Suprapubic skin (tissue), 4 donors: ENCODE data around the gene CNPY2.
"Not testable (repeated sequence)": the region's sequence is repeated elsewhere in the genome, so short reads cannot be mapped to it uniquely, and the experiment has no call there.

Experiments used
- EP300 ChIP-seq: sonication (generic); formaldehyde crosslinking; IDR thresholded peaks from one replicate; pipeline ENCODE4 v1.6.1; 2017; ENCODE audit warnings: antibody characterized with exemption
- POLR2A ChIP-seq, 2 donors: fragments of 450-650 bp; IDR thresholded peaks; one replicate each; pipeline ENCODE4 v1.6.1; 2017; ENCODE audit warnings: antibody characterized with exemption in 2 of 2, mild to moderate bottlenecking in 2 of 2, moderate library complexity in 2 of 2
- POLR2AphosphoS5 ChIP-seq, 3 donors: sonication (generic); formaldehyde crosslinking; IDR thresholded peaks; one replicate each; pipeline ENCODE4 v1.6.1; 2017; ENCODE audit warnings: antibody characterized with exemption in 3 of 3
- TF ChIP-seq, protein P1 (sequence below), 2 donors: fragments of 200-600 bp in 1 of 2; fragments of 450-650 bp in 1 of 2; sonication (generic) in 1 of 2; IDR thresholded peaks; one replicate each; pipeline ENCODE4 v1.5.1; 2016 to 2019; ENCODE audit warnings: antibody characterized with exemption in 2 of 2, mild to moderate bottlenecking in 1 of 2, moderate library complexity in 1 of 2

GRCh38 chr12:56321610-56322009 is 5.8 kb upstream of the CNPY2 start:
- TF ChIP-seq, protein P1, sequence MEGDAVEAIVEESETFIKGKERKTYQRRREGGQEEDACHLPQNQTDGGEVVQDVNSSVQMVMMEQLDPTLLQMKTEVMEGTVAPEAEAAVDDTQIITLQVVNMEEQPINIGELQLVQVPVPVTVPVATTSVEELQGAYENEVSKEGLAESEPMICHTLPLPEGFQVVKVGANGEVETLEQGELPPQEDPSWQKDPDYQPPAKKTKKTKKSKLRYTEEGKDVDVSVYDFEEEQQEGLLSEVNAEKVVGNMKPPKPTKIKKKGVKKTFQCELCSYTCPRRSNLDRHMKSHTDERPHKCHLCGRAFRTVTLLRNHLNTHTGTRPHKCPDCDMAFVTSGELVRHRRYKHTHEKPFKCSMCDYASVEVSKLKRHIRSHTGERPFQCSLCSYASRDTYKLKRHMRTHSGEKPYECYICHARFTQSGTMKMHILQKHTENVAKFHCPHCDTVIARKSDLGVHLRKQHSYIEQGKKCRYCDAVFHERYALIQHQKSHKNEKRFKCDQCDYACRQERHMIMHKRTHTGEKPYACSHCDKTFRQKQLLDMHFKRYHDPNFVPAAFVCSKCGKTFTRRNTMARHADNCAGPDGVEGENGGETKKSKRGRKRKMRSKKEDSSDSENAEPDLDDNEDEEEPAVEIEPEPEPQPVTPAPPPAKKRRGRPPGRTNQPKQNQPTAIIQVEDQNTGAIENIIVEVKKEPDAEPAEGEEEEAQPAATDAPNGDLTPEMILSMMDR (IDR thresholded peaks at IDR 0.05), result not testable (repeated sequence)
- TF ChIP-seq EP300; POLR2A (IDR thresholded peaks at IDR 0.05); POLR2AphosphoS5 (IDR thresholded peaks at IDR 0.05): not testable (repeated sequence)
